DMS79 (cell line): ENCODE data around the gene CD44.
A peak's percentile ranks its signal among the peaks of the same experiment; 100 is the strongest.

ENCODE experiments used
- DNase-seq: peaks from one replicate; lab custom pipeline; 2025; lab: John Stamatoyannopoulos, UW

The CD44 gene

DNA sequence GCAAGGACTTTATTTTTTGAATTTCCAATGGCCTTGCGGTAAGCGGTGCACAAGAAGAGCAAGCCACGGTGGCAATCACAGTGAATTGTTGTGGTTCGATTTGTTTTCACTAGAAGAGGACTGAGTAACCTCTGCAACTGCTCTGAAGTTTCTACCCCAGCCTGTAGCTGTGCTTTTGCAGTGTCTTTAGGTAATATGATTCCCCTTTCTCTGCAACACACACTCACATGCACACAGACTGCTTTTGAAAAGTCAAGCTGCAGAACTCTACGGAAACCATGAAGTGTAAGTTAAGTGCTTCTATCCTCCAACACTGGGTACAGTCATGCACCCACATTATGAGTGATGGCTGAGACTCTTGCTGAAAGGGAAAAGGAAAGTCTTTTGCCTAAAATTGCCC lies 38.4 kb downstream of the CD44 start:
- DNase-seq, result peak; percentile 88

DNA sequence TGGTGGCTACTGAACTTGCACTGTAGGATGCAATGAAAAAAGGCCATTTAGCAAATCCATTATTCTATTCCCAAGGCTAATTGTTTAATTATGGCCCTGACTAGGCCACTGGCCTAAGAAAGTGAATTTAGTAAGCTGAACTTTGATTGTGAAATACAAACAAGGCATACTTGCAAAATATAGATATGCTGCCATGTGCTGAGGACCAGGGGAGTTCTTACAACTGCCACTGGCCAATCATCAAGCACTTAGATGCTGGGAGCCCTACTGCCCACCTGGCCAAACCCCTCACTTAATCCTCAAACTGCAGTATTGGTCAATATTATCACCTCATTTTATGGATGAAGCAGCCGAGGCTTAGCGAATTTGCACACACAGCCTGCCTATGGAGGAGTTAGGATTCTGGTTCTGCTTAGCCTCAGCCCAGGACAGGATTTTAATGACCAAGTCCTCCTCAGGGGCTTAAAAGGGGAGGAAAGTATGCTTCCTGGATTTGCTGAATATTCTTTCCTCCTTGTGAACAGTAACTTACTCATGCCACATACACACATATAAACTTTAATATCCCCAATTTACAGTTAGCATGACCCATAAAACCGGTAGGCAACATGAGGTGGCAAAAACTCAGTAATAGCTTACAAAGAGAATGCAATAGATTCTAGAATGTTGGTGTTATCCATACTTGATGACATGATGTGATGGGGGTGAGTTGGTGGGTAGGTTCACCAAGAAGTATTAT lies 39.3 kb downstream of the CD44 start:
- no peak for DNase-seq

- DNase-seq, result no peak
Observed at GRCh38 chr11:35178873-35179272, 39.9 kb downstream of the CD44 start.

- no peak for DNase-seq
Observed at GRCh38 chr11:35179466-35180135, 40.6 kb downstream of the CD44 start.

DNA sequence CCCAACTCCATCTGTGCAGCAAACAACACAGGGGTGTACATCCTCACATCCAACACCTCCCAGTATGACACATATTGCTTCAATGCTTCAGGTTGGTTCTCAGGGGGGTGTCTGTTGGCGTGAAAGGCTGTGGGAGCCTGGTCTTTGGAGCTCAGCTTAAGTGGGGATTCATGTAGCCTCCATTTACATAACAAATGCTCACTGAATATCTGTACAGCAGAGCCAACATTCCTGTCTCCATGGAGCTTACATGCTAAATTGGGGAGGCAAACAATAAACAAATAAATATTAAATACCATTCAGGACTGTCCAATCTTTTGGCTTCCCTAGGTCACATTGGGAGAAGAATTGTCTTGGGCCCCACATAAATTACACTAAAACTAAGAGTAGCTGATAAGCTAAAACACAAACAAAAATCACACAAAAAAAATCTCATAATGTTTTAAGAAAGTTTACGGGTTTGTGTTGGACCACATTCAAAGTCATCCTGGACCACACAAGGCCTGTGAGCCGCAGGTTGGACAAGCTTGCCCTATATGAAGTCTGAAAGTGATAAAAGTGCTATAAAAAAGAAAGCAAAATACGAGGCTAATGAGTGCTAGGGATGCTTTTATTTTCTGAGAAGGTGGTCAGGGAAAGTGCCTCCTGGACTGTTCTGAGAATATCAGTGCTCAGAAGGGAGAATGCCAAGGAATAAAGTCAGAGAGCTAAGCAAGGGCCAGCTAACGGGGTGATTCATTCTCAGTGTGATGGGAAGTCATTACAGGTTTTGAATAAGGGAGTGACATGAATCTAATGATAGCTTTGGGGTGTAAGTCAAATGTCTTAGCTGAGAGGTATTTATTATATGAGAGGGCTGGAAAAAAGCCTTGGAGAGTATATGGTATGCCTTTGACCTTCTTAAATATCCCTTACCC lies 41.6 kb downstream of the CD44 start:
- DNase-seq, result no peak

DNA sequence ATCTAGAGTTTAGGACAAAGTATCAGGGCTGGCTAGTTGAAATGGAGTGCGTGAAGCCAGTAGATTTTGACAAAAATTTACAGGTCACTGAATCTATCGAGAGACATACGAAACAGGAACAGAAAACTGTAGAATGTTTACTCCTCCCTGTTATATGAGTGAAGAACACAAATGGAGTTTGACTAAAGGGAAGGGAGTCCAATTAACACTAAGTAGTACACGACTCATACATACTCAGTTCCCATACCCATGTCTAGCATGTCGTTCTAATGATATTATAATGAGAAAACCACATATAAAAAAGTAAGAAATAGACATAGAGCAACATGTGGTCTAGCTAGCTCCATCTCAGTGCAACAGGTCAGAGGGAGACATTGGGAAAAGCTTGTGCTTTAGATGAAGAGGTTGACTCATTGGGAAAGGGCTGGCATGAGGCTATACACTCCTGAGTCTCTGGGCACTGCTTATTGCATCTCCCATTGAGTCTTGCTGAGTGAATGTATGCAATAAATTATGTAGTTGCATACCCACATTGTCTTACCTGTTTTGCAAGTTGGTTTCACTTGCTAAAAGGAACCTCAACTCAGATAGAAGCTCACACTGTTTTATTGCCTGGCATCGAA lies 43.5 kb downstream of the CD44 start:
- no peak for DNase-seq

DNA sequence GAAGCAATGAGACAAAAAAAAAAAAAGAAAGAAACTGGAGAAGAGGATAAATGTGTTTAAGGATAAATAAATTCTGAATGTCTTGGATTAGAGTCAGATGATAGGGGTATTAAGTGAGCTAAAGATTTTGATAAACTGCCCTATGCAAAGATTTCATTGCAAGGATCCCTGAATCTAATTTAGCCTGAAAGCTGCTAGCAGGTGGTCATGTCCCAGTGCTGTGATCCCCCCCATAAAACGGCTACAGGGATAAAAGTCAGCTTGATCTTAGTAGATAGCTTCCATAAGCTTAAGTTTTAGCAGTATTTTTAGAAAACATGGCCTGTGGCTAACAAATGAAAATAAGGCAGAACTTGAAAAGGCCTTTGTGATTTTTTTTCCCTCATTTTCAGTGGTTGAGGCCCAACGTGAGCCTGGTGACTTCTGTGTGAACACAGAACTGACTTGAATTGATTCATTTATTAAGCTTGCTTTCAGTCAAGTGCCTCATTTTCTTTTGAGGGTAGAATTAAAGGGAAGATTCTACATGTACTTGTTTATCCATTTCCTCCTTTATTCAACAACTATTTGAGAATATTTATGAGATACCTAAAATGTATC lies 44.5 kb downstream of the CD44 start:
- DNase-seq, result no peak

GRCh38 chr11:35185696-35186095 lies 46.7 kb downstream of the CD44 start:
- DNase-seq, result no peak

DNA sequence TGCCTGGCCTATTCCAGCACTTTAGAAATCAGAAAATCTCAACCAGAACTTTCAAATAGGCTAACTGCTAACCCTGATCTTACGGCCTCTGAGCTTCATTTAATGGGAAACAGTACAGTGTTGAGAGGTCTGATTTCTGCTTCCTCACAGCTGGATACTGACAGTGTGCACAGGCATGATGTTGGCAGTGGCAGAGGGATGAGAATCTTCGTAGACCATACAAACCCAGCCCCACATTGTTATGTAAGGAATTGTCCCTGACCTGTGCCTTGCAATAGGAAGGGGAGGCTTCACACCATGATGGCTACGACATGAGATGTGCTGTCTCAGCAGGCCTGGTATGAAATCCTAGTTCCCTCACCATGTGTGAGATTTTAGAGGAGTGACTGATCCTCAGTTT lies 49.0 kb downstream of the CD44 start:
- DNase-seq, result no peak

DNA sequence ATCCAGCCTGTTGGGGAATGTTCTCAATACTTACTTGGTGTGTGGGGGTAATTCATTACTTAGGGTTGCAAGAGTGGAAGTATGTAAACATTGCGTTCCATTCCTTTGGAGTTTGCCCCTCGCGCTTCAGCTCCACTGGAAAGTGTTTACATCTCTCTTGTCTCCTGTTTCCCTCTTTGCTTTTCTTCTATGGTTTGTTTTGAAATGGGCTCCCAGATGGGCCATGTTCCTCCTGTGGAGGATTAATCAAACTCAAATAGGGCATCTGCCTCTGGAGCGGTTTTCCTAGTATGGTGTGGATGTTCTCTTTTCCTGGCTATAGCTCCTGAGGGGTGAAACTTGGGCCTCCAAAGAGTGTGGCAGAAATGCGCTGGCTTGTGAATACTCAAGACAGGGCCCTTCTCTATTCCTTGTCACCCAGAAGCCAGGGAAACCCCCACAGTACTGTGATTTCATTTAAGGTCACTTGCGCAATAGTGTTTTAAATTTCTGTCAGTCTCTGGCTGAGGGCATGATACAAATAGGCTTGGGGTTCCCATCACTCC lies 51.9 kb downstream of the CD44 start:
- no peak for DNase-seq

GRCh38 chr11:35192347-35192746 lies 53.4 kb downstream of the CD44 start:
- no peak for DNase-seq

DNA sequence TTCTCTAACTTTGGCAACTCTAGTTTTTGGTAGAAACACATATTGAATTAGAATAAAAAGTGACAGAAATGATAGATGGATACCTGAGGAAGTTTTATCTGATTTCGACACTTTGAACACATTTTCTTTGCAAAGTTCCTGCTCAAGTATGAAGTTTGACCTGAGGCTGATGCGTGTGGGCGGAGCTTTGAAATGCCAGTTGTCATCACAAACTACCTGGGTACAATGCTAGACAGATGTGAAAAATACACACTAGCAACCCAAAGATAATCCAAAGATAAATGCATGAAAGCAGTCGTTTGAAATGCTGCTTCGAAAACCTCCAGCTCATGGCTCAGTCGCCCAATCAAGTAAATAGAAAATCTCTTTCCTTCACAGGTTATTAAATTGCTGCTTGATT lies 54.8 kb downstream of the CD44 start:
- DNase-seq, result no peak

DNA sequence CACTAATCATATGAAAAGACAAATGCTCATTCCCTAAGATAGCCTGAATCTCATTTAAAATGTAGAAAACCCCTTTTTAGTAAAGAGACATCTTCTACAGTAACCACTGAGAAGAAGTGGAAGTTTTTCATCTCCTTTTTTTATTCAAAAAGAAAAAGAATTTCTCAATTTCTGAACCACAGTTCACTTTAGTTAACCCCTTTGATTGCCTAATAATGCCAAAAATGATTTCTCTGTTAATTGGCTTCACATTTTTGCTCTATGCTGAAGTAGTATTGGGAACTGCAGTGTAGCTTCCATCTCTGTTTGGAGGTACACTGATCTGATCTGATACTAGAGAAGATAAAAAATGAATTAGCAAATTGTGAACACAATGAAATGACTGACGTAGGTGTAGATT lies 58.3 kb downstream of the CD44 start:
- DNase-seq, result no peak

- no peak for DNase-seq
Observed at GRCh38 chr11:35200811-35201341, 61.9 kb downstream of the CD44 start.

DNA sequence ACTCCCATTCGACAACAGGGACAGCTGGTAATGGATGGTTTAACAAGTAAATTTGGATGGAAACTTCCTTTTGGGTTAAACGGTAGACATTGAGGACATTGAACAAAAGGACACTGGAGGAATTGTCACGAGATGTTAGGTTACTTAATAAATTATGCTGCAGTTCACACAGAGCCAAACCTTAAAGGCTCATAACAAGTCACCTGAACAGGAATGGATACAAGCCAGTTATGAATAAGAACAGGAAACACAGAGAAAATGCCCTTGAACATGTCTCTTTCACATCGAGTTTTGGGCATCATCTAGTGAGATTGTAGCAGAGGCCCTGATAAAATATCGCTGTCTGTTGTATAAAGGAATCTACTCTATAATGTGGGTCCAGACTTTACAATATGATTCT lies 65.6 kb downstream of the CD44 start:
- no peak for DNase-seq

DNA sequence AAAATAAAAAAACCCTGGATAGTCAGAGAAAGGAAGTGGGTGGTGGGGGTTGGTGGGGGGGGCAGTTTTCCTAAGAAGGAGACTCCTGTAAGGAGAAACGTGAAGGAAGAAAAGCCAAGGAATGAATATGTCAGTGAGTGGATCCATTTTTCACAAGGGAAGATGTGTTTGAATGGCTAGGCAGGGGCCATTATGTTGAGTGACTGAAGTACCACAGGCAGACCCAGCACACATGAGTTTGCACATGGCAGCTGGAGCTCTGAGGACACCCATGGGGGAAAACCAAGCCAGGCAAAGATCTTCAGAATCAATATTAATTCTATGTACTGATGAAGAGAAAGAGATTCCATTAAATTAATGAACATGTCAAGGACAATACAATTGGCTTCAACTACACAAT lies 67.6 kb downstream of the CD44 start:
- DNase-seq, result peak; percentile 24

- no peak for DNase-seq
Observed at GRCh38 chr11:35207471-35208403, 68.8 kb downstream of the CD44 start.

DNA sequence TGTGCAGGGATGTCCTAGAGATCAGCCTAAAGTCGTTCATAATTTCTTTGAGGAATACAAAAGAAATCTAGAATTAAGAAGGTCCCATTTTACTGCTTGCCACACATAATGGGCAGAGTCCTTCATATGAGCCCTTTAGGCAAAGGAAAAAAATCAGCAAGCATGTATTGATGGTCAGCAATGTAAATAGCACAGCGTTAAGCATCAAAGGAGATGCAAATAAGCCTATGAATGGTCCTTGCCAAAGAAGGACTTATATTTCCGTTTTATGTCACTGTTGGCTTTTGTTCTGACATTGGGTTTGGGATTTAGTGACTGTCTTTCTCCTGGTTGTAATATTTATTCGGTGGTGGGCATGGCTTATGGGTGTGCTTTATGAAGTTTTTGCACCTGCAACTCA lies 69.8 kb downstream of the CD44 start:
- no peak for DNase-seq

DNA sequence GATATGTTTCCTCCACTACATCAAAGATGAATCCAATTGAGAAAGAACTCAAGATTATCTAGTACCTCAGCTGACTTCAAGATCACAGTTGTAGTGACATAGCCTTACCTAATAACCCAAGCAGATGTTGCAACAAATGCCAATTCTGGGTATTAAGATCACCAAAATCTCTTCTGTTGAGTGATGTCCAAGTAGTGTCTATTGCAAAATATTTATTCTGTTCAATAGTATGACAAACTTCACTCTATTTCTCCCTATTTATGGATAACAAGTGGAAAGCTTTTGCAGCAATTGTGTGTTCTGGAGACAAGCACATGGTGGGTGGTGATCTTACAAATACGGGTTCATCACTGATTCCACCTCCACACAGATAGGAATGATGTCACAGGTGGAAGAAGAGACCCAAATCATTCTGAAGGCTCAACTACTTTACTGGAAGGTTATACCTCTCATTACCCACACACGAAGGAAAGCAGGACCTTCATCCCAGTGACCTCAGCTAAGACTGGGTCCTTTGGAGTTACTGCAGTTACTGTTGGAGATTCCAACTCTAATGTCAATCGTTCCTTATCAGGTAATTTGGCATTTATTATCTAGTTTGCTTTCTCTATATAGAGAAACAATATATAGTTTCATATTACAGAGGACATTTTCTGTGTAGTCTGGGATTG lies 72.0 kb downstream of the CD44 start:
- DNase-seq, result no peak

- no peak for DNase-seq
Observed at GRCh38 chr11:35211952-35212351, 73.0 kb downstream of the CD44 start.
